ENCODE results near the gene BTNL8. TPM values are rescaled to one million over a fixed set of nuclear protein-coding genes. Genes with fewer than 3 reads are reported as not detected.

Gene BTNL8
- total RNA-seq, 1 experiment from 2014 or later: not detected

GRCh38 chr5:180932660-180933059, 33.7 kb downstream of the BTNL8 start:
- in situ Hi-C loops (cut with HindIII; ENCODE audit: low sequenced_read_pairs): no loop called here
- DNase-seq (ENCODE audit: low spot score): no peak

DNA sequence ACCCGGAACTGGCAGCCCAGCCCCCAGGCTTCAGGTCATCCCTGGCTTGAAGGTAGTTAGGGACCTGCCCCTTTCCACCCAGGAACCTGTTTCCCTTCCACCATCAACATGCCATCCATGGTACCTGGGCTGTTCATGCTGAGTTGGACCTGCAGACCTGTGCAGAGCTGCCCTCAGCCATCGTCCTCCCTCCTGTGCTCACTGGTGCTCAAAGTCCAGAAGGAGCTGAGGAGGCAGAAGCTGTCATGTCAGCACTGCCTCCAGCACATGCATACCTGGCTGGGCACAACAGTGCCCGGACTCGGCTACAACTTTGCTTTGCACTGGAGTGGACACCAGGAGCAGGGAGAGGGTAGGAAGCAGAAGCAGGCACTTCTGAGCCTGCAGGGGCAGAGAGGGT, 36.2 kb downstream of the BTNL8 start:
- DNase-seq (ENCODE audit: low spot score): no peak
- in situ Hi-C loops (cut with HindIII; ENCODE audit: low sequenced_read_pairs): no loop called here

DNA sequence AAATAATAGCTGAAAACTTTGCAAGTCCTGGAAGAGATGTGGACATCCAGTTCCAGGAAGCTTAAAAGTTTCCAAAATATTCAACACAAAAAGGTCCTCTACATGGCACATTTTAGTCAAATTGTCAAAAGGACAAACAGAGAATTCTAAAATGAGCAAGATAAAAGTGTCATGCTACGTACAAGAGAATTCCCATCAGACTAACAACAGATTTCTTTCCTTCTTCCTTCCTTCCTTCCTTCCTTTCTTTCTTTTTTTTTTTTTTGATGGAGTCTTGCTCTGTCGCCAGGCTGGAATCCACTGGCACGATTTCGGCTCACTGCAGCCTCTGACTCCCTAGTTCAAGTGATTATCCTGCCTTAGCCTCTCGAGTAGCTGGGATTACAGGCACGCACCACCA, 39.3 kb downstream of the BTNL8 start:
- DNase-seq (ENCODE audit: low spot score): no peak
- in situ Hi-C loops (cut with HindIII; ENCODE audit: low sequenced_read_pairs): no loop called here

- in situ Hi-C loops (cut with HindIII; ENCODE audit: low sequenced_read_pairs): no loop called here
- no peak for DNase-seq (ENCODE audit: low spot score)
Measured at GRCh38 chr5:180950291-180950949, 51.5 kb downstream of the BTNL8 start.

- DNase-seq (ENCODE audit: low spot score): no peak
- in situ Hi-C loops (cut with HindIII; ENCODE audit: low sequenced_read_pairs): no loop called here
Measured at GRCh38 chr5:180959661-180960060, 60.7 kb downstream of the BTNL8 start.

GRCh38 chr5:180960209-180960608, 61.2 kb downstream of the BTNL8 start:
- no peak for DNase-seq (ENCODE audit: low spot score)
- in situ Hi-C loops (cut with HindIII; ENCODE audit: low sequenced_read_pairs): no loop called here

DNA sequence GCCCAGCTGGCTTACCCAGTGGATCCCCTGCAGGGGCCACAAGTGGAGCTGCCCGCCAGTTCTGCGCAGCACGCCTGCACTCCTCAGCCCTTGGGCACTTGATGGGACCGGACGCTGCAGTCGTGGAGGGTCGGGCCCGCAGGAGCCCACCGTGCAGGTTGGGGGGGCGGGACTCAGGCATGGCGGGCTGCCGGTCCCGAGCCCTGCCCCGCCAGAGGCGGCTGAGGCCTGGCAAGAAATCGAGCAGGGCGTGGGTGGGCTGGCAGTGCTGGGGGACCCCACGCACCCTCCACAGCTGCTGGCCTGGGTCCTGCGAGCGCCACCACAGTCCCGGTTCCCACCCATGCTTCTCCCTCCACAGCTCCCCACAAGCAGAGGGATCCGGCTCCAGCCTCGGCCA, 70.4 kb downstream of the BTNL8 start:
- in situ Hi-C loops (cut with HindIII; ENCODE audit: low sequenced_read_pairs): no loop called here
- DNase-seq (ENCODE audit: low spot score): no peak

DNA sequence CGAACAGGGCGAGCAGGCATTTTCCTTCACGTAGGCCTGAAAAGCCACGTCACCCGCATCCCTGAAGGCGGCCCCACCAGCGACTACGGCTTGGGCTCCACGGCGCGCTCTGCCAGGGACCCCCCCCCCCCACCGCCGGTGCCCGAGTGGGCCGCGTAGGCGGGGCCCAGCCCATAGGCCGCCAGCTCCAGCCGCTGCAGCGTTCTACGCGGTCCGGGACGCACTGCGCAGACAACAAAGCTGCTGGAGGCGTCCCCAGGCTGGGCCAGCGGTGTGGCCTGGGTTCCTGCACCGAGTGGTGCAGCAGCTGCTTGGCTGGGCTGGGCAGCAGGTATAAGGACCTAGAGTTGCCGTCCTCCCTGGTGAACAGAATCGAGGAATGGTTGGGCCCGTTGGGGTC, 71.4 kb downstream of the BTNL8 start:
- DNase-seq (ENCODE audit: low spot score): no peak
- in situ Hi-C loops (cut with HindIII; ENCODE audit: low sequenced_read_pairs): no loop called here

GRCh38 chr5:180970875-180971274, 71.9 kb downstream of the BTNL8 start:
- in situ Hi-C loops (cut with HindIII; ENCODE audit: low sequenced_read_pairs): no loop called here
- no peak for DNase-seq (ENCODE audit: low spot score)

GRCh38 chr5:180974612-180975315, 75.8 kb downstream of the BTNL8 start:
- in situ Hi-C loops (cut with HindIII; ENCODE audit: low sequenced_read_pairs): no loop called here
- no peak for DNase-seq (ENCODE audit: low spot score)

DNA sequence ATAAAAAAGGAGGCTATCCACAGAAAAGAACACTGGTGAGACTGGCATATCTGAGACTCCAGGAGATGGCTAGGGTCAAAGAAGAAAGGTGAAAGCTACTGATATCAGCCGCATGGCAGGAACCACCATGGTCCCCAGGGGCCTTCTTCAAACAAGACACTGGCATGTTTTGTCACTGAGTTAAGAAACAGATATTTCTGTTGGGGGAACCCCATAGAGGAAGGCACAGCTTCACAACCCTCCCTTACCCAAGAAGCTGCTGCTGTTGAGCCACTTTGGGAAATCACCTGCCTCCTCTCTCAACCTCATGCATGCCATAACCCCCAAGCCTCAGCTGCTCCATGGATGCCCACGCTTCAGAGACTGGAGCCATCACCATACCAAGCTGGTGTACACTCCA, 76.4 kb downstream of the BTNL8 start:
- in situ Hi-C loops (cut with HindIII; ENCODE audit: low sequenced_read_pairs): no loop called here
- DNase-seq (ENCODE audit: low spot score): no peak

- no peak for DNase-seq (ENCODE audit: low spot score)
- in situ Hi-C loops (cut with HindIII; ENCODE audit: low sequenced_read_pairs): no loop called here
Measured at GRCh38 chr5:180976518-180976917, 77.6 kb downstream of the BTNL8 start.

GRCh38 chr5:180977852-180978251, 78.9 kb downstream of the BTNL8 start:
- DNase-seq (ENCODE audit: low spot score): no peak
- in situ Hi-C loops (cut with HindIII; ENCODE audit: low sequenced_read_pairs): no loop called here

- in situ Hi-C loops (cut with HindIII; ENCODE audit: low sequenced_read_pairs): no loop called here
- DNase-seq (ENCODE audit: low spot score): no peak
Measured at GRCh38 chr5:180982008-180982741, 83.2 kb downstream of the BTNL8 start.

DNA sequence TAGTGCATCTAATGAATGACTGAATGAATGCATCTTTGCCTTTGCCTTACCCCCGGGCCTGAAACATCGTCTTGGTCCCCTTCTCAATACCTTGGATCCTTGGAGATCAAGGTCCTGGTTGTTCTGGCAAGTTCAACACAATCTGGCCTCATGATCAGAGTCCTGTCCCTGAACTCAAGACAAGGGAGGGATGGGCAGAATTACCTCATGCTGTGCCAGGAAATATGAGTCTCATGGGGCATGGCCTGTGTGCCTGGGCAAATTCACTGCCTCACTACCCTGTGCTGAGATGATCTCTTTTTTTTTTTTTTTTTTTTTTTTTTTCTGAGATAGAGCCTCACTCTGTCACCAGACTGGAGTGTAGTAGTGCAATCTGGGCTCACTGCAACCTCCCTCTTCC, 89.1 kb downstream of the BTNL8 start:
- DNase-seq (ENCODE audit: low spot score): no peak
- in situ Hi-C loops (cut with HindIII; ENCODE audit: low sequenced_read_pairs): no loop called here

DNA sequence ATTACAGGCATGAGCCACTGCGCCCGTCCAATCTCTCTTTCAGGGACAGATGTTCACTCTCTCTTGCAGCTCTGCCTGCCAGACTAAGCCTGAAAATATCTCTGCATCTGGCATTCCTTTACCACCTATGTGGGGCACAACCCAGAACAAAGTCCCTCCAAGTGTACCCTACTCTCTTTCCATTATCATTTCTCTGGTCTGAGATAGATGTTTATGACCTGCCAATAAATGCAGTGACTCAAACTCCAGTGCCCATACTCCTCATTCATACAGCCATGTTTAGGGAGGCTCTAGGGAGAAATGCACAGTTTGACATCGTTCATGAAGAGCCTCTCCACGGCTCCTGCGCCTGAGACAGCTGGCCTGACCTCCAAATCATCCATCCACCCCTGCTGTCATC, 89.6 kb downstream of the BTNL8 start, which contains the start of gene BTNL3:
Gene BTNL3 (plus strand): TSS at position 255 of the 400 bp plus-strand sequence. CDS start 183 bp downstream, outside the sequence.
- in situ Hi-C loops (cut with HindIII; ENCODE audit: low sequenced_read_pairs): no loop called here
- no peak for DNase-seq (ENCODE audit: low spot score)

- DNase-seq (ENCODE audit: low spot score): no peak
- in situ Hi-C loops (cut with HindIII; ENCODE audit: low sequenced_read_pairs): no loop called here
Measured at GRCh38 chr5:180990086-180990881, 91.3 kb downstream of the BTNL8 start.

DNA sequence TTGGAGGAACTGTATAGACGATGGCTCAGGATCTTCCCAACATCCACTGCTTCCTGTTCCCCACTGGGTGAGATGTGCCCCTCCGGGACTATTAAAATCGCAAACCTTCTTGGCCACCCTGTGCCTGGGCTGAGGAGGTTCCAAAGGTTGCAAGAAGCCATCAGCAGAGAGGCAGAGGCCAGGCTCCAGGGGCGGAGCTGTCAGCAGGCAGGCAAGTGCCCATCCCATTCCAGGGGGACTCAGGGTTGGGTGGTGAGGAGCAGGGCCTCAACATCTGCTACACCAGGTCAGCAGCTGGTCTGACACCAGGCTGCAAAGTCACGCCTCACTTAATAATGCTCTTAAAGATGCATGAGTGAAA, 91.9 kb downstream of the BTNL8 start:
- no peak for DNase-seq (ENCODE audit: low spot score)
- in situ Hi-C loops (cut with HindIII; ENCODE audit: low sequenced_read_pairs): no loop called here
